GM12878 (cell line): ENCODE results near the gene ATP5PB. TPM values are rescaled to one million over a fixed set of nuclear protein-coding genes. Genes with fewer than 3 reads are reported as not detected.
A peak's percentile ranks its signal among the peaks of the same experiment; 100 is the strongest.

Experiments
- ATAC-seq: fragments of 200-7000 bp; cut with Tn5 transposase; 3 replicates; pipeline ENCODE4 v1.9.1; 2020; ENCODE audit warnings: mild to moderate bottlenecking, moderate library complexity
- BruUV-seq: library from RNA; stranded (reverse); fragments of 400-500 nt; replicated peaks from 2 replicates; lab custom pipeline; 2021; lab: Mats Ljungman, UMichigan
- CTCF ChIA-PET: fragments of 300-600 bp; sonication (Branson Sonifier 250); formaldehyde crosslinking; extraction: SDS; loops from one replicate; lab custom pipeline; 2021; ENCODE audit warnings: inconsistent platforms; lab: Yijun Ruan, JAX
- POLR2A ChIA-PET: fragments of 350-600 bp; formaldehyde crosslinking; extraction: SDS; loops from one replicate; lab custom pipeline; 2021; ENCODE audit warnings: inconsistent platforms; lab: Charles Lee
- RAD21 ChIA-PET: fragments of 300-600 bp; sonication (Branson Sonifier 250); formaldehyde crosslinking; loops from one replicate; lab custom pipeline; 2023; ENCODE audit warnings: antibody characterized with exemption; ENCODE audit not compliant: unreplicated experiment; lab: Charles Lee
- SMC1A ChIA-PET: fragments of 300-600 bp; sonication (Branson Sonifier 250); formaldehyde crosslinking; loops from one replicate; lab custom pipeline; 2023; ENCODE audit not compliant: unreplicated experiment, uncharacterized antibody; lab: Charles Lee
- DNase-seq: peaks from one replicate; pipeline ENCODE4 v3.0.0-alpha.2; 2011; ENCODE audit warnings: low read depth, low spot score
- FAIRE-seq: peaks from 3 replicates; lab custom pipeline; 2011; peaks lifted over from hg19 to GRCh38; lab: Jason Lieb, UNC
- H2AFZ ChIP-seq: 2 replicates; pipeline ENCODE4 v1.6.0; 2011; ENCODE audit warnings: low read depth, low read length, control low read depth; ENCODE audit not compliant: control insufficient read depth
- H3K27ac ChIP-seq: 2 replicates; pipeline ENCODE4 v1.5.1; 2011; ENCODE audit warnings: control low read depth; ENCODE audit not compliant: control insufficient read depth, insufficient read depth
- H3K27me3 ChIP-seq, 2 experiments: replicated peaks in 1 of 2; 2 replicates each; pipeline versions ENCODE4 v1.6.0 to v1.6.1; 2011; ENCODE audit warnings: low read length in 1 of 2; ENCODE audit not compliant: control insufficient read depth in 2 of 2, insufficient read depth in 2 of 2
- H3K36me3 ChIP-seq, 2 experiments: 2 replicates each; pipeline ENCODE4 v1.5.1; 2011; ENCODE audit warnings: low read length in 1 of 2; ENCODE audit not compliant: control insufficient read depth in 2 of 2, insufficient read depth in 2 of 2
- H3K4me1 ChIP-seq: 2 replicates; pipeline ENCODE4 v1.6.1; 2011; ENCODE audit warnings: mild to moderate bottlenecking, low read length, moderate library complexity, mixed read lengths; ENCODE audit not compliant: control insufficient read depth, insufficient read depth
- H3K4me2 ChIP-seq: 2 replicates; pipeline ENCODE4 v1.6.0; 2011; ENCODE audit warnings: control low read depth; ENCODE audit not compliant: control insufficient read depth, insufficient read depth
- H3K4me3 ChIP-seq: fragments of 200-600 bp; sonication (generic); 2 replicates; pipeline ENCODE4 v1.5.1; 2016
- H3K79me2 ChIP-seq: 2 replicates; pipeline ENCODE4 v1.6.0; 2011; ENCODE audit warnings: low read length; ENCODE audit not compliant: control insufficient read depth, insufficient read depth
- H3K9ac ChIP-seq: 2 replicates; pipeline ENCODE4 v1.8.0; 2011; ENCODE audit warnings: low read length, control low read depth, mixed read lengths; ENCODE audit not compliant: control insufficient read depth, insufficient read depth
- H3K9me3 ChIP-seq: replicated peaks from 3 replicates; pipeline ENCODE4 v1.5.1; 2011; ENCODE audit warnings: mild to moderate bottlenecking, low read length; ENCODE audit not compliant: control insufficient read depth, insufficient read depth
- H4K20me1 ChIP-seq: 2 replicates; pipeline ENCODE4 v1.6.0; 2011; ENCODE audit not compliant: control insufficient read depth, insufficient read depth
- CEBPB ChIP-seq, 2 experiments: fragments of 150-350 bp in 1 of 2; IDR thresholded peaks; 2 replicates each; pipeline ENCODE4 v1.6.1; 2012 to 2014; ENCODE audit warnings: low read depth in 2 of 2, low read length in 2 of 2, borderline replicate concordance in 1 of 2, inconsistent platforms in 1 of 2
- E4F1 ChIP-seq: fragments of 450-650 bp; IDR thresholded peaks from 2 replicates; pipeline ENCODE4 v1.6.1; 2018; ENCODE audit warnings: borderline replicate concordance, mild to moderate bottlenecking; ENCODE audit not compliant: partially characterized antibody
- SIX5 ChIP-seq: IDR thresholded peaks from 2 replicates; pipeline ENCODE4 v1.6.1; 2011; ENCODE audit warnings: mild to moderate bottlenecking, low read depth, low read length, moderate library complexity; ENCODE audit not compliant: severe bottlenecking
- WGBS: methylation state at CpG from one replicate; pipeline ENCODE4 v1.1.6; 2016; ENCODE audit warnings: low lambda C conversion rate; ENCODE audit not compliant: insufficient replicate concordance, insufficient coverage; ENCODE audit errors: missing lambda C conversion rate; 5-methylcytosine and 5-hydroxymethylcytosine counted together
- in situ Hi-C: fragments of 300-500 bp; cut with MboI; formaldehyde crosslinking; loops from 9 replicates; pipeline ENCODE4 v1.14.3; 2018; ENCODE audit warnings: mixed read lengths
- intact Hi-C: fragments of 100-400 bp; cut with micrococcal nuclease; formaldehyde crosslinking; loops from one replicate; pipeline ENCODE4 v1.14.2; 2022; ENCODE audit not compliant: unreplicated experiment
- polyA plus RNA-seq, 11 experiments: library from polyadenylated mRNA; depleted of rRNA in 4 of 11; unstranded in 6 of 11; stranded (reverse) in 5 of 11; fragments of >200 nt; fragmentation: Nextera tagmentation in 4 of 11; fragmentation: Illumina TruSeq in 1 of 11; extraction: Ambion mirVana in 4 of 11; extraction: Trizol in 1 of 11; gene quantifications; 1 replicate in 1 of 11; 2 replicates in 10 of 11; pipeline versions ENCODE4 v1.2.1 to v1.2.3, GENCODE V29; 2011 to 2016; ENCODE audit warnings: inconsistent platforms in 2 of 11, missing spikeins in 2 of 11, low read depth in 1 of 11
- total RNA-seq, 4 experiments: library from RNA; depleted of rRNA in 3 of 4; stranded (reverse); fragments of >200 nt in 3 of 4; fragmentation: Illumina TruSeq in 1 of 4; extraction: Trizol in 1 of 4; gene quantifications; 2 replicates each; pipeline versions ENCODE4 v1.2.1 to v1.2.3, GENCODE V29; 2013 to 2021

ATP5PB gene
- total and polyA plus RNA-seq, 10 of the 15 experiments (the other 5 are each of a cell fraction or from before 2014, with no cell fraction given): 380 to 1,760 (median 677) TPM

- ATAC-seq (no peak), DNase-seq (no peak), FAIRE-seq (no peak)
- BruUV-seq: no TSS peak
- CTCF ChIA-PET: no interaction called here
- H3K4me3 ChIP-seq: no peak overlapping the region
- H3K27me3 ChIP-seq: no peaks in the 10 kb centered on the region
- H3K36me3 ChIP-seq: 0 out of 4 replicates have a peak, but pooled peaks cover 0 to 5% of the 10 kb centered on the region in 2 experiments
- intact Hi-C loops: loop anchor here (10.0 kb wide), 2 partner anchors 59 to 249 kb away; partner anchors contain the start of gene CHI3L2
- POLR2A ChIA-PET: no interaction called here
- no peak overlapping the region for H3K4me2 ChIP-seq
- peak overlapping the region; percentile 37; the same call in 1 of the 2 replicates for H2AFZ ChIP-seq
- RAD21 ChIA-PET: interaction anchor here (0.8 to 5.5 kb wide), 2 partner anchors 25 to 33 kb away, joined by 3 to 48 read pairs; partner anchors contain the start of gene WDR77
- in situ Hi-C loops: no loop called here
- no peaks in the 10 kb centered on the region; the same call in 2 of the 3 replicates for H3K9me3 ChIP-seq
- peak; percentile 15 for TF ChIP-seq SIX5
- TF ChIP-seq E4F1: no peak
- TF ChIP-seq CEBPB (IDR thresholded peaks at IDR 0.05; ENCODE audit: borderline replicate concordance in 1 of 2, low read depth in 2 of 2, low read length in 2 of 2): no peak
- no peaks in the 10 kb centered on the region for H4K20me1 ChIP-seq
- no peak overlapping the region for H3K9ac ChIP-seq
- H3K27ac ChIP-seq: no peak overlapping the region
- WGBS: 94% methylated on average over 5 of the region's 5 CpGs
- no peaks in the 10 kb centered on the region for H3K79me2 ChIP-seq
- SMC1A ChIA-PET: interaction anchor here (1.2 to 3.8 kb wide), 3 partner anchors 23 to 229 kb away, joined by 3 to 20 read pairs (median 3); no protein-coding TSS in a partner anchor
- peaks cover 43% of the 10 kb centered on the region for H3K4me1 ChIP-seq
Observed at GRCh38 chr1:111474106-111474505, 24.8 kb downstream of the ATP5PB start.
